Measurements from ENCODE around the gene RAPGEF2.

RAPGEF2 gene

DNA sequence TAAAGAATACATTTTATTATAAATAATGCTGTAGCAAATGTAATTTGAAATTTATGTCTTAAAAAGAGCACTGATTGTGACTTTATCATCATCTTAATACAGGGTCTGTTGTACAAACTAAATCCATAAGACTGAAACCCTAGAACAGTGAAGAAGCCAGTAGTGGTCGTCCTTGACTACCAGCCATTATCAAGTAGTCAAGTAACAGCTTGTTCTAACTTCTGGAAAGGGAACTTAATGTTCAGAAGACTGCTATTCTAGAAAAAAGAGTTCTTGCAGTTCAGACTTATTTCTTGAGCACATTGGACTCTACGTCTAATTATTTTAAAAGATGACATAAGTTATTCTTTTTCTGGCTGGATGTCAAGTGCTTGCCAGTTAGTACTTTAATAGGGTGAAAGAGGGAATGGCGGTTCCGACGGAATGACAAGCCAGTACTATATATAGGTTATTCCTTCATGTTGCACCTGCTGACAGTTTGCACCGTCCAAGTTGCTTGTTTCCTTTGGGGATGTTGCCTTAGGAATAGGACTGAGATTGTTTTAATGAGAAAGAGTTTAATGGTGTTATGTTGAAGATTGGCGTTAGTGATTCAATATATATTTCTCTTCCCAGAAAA, 109.9 kb downstream of the RAPGEF2 start:
- ChIA-PET POLR2A (no interaction called here), CTCF (interaction anchor here (1.0 kb wide), 2 partner anchors 8 to 10 kb away, joined by 3 read pairs; no protein-coding TSS in a partner anchor)
- no peak for DNase-seq (ENCODE audit: extremely low spot score)
- no peak for TF ChIP-seq NFRKB (IDR thresholded peaks at IDR 0.05)
- no peak for TF ChIP-seq CTBP1 (IDR thresholded peaks at IDR 0.05; ENCODE audit: borderline replicate concordance)
- no peak for TF ChIP-seq HDGF (IDR thresholded peaks at IDR 0.05; ENCODE audit: borderline replicate concordance)
- no peak for TF ChIP-seq BHLHE40 (IDR thresholded peaks at IDR 0.05; ENCODE audit: borderline replicate concordance)
- no peak for TF ChIP-seq ZNF384 (IDR thresholded peaks at IDR 0.05)
- TF ChIP-seq FOXM1 (IDR thresholded peaks at IDR 0.05; ENCODE audit: borderline replicate concordance) = no peak
- TF ChIP-seq, protein P1, sequence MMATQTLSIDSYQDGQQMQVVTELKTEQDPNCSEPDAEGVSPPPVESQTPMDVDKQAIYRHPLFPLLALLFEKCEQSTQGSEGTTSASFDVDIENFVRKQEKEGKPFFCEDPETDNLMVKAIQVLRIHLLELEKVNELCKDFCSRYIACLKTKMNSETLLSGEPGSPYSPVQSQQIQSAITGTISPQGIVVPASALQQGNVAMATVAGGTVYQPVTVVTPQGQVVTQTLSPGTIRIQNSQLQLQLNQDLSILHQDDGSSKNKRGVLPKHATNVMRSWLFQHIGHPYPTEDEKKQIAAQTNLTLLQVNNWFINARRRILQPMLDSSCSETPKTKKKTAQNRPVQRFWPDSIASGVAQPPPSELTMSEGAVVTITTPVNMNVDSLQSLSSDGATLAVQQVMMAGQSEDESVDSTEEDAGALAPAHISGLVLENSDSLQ (IDR thresholded peaks at IDR 0.05) = no peak
- TF ChIP-seq ARNT (IDR thresholded peaks at IDR 0.05) = no peak
- no peak for TF ChIP-seq L3MBTL2 (conservative IDR thresholded peaks at IDR 0.05)
- TF ChIP-seq ELF4 (IDR thresholded peaks at IDR 0.05) = no peak
- no peak for TF ChIP-seq LEF1 (IDR thresholded peaks at IDR 0.05; ENCODE audit: borderline replicate concordance)
- TF ChIP-seq SP1 (IDR thresholded peaks at IDR 0.05) = no peak
- TF ChIP-seq FOXK2 (IDR thresholded peaks at IDR 0.05) = no peak
- no peak for TF ChIP-seq SUZ12 (IDR thresholded peaks at IDR 0.05)
- TF ChIP-seq TARDBP (IDR thresholded peaks at IDR 0.05) = no peak
- TF ChIP-seq FOXA1 (IDR thresholded peaks at IDR 0.05) = no peak

DNA sequence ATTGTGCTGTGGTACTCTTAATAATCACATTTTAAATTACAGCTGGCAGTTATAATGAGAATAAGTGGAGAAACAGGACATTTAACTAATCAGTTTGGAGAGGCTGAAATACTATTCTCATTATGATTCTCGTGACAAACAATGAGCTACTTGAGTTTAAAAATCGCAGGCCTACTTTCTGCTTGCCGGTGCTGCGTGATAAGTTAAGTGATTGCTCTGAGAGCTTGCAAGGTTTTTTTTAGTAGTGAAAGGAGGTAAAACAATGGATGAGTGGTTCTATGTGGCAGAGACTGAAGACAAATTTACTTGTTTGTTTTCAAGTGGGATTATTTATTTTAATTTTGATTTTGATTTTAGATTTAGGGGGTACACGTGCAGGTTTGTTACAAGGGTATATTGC, 114.0 kb downstream of the RAPGEF2 start:
- TF ChIP-seq TARDBP (IDR thresholded peaks at IDR 0.05) (no peak), ARNT (IDR thresholded peaks at IDR 0.05) (no peak), FOXM1 (IDR thresholded peaks at IDR 0.05; ENCODE audit: borderline replicate concordance) (no peak), BHLHE40 (IDR thresholded peaks at IDR 0.05; ENCODE audit: borderline replicate concordance) (no peak), ELF4 (IDR thresholded peaks at IDR 0.05) (no peak), L3MBTL2 (conservative IDR thresholded peaks at IDR 0.05) (no peak), FOXA1 (IDR thresholded peaks at IDR 0.05) (no peak)
- TF ChIP-seq, protein P1 (IDR thresholded peaks at IDR 0.05) = no peak
- ChIA-PET POLR2A (no interaction called here), CTCF (no interaction called here)
- no peak for DNase-seq (ENCODE audit: extremely low spot score)

DNA sequence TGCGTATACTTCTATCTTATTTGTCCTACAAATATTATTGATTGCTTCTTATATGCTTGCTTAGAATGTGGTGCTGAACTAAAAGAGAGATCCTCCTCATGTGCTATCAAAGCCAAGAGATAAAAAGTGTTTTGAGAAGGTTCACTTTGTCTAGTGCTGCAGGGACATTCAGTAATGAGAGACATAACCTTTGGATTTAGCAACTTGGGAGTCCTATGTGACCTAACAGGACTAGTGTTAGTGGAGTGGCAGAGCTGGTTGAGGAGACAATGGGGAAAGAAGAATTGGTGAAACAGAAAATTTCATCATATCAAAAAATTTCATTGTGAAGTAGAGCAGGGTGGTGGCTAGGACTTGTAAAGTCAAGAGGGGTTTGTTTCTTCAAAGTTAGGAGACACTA, 117.0 kb downstream of the RAPGEF2 start:
- ChIA-PET POLR2A (no interaction called here), CTCF (interaction anchor here (0.7 kb wide), 1 partner anchor 21 kb away, joined by 3 read pairs; no protein-coding TSS in a partner anchor)
- TF ChIP-seq, protein P1 (IDR thresholded peaks at IDR 0.05) = no peak
- TF ChIP-seq FOXM1 (IDR thresholded peaks at IDR 0.05; ENCODE audit: borderline replicate concordance) = no peak
- no peak for TF ChIP-seq NFRKB (IDR thresholded peaks at IDR 0.05)
- no peak for TF ChIP-seq FOXA1 (IDR thresholded peaks at IDR 0.05)
- no peak for TF ChIP-seq ELF4 (IDR thresholded peaks at IDR 0.05)
- no peak for TF ChIP-seq HDGF (IDR thresholded peaks at IDR 0.05; ENCODE audit: borderline replicate concordance)
- TF ChIP-seq TARDBP (IDR thresholded peaks at IDR 0.05) = no peak
- TF ChIP-seq ZNF384 (IDR thresholded peaks at IDR 0.05) = no peak
- TF ChIP-seq L3MBTL2 (conservative IDR thresholded peaks at IDR 0.05) = no peak
- no peak for TF ChIP-seq ARNT (IDR thresholded peaks at IDR 0.05)
- TF ChIP-seq FOXK2 (IDR thresholded peaks at IDR 0.05) = no peak
- TF ChIP-seq SP1 (IDR thresholded peaks at IDR 0.05) = no peak
- TF ChIP-seq BHLHE40 (IDR thresholded peaks at IDR 0.05; ENCODE audit: borderline replicate concordance) = no peak
- no peak for TF ChIP-seq SUZ12 (IDR thresholded peaks at IDR 0.05)
- no peak for TF ChIP-seq LEF1 (IDR thresholded peaks at IDR 0.05; ENCODE audit: borderline replicate concordance)
- no peak for TF ChIP-seq CTBP1 (IDR thresholded peaks at IDR 0.05; ENCODE audit: borderline replicate concordance)
- DNase-seq (ENCODE audit: extremely low spot score) = no peak

DNA sequence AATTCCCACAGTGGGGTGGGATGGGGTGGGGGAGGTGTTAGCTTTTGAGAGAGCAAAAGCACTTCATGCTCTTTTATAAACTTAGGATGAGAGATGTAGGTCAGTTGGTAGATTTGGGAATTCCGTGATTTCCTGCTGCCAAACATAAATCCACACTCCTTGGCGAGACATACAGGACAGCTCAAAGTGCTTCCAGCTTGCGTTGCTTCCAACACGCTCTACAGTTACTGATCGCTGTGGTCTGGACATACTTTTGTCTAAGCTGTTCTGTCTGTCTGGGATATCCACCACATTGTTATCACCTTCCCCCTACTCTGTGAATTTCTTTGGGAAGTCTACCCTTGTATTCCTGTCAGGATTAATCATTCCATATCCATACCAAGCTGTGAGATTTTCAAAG, 117.5 kb downstream of the RAPGEF2 start:
- ChIA-PET CTCF (interaction anchor here (0.7 kb wide), 1 partner anchor 209 kb away, joined by 3 read pairs; no protein-coding TSS in a partner anchor), POLR2A (no interaction called here)

DNA sequence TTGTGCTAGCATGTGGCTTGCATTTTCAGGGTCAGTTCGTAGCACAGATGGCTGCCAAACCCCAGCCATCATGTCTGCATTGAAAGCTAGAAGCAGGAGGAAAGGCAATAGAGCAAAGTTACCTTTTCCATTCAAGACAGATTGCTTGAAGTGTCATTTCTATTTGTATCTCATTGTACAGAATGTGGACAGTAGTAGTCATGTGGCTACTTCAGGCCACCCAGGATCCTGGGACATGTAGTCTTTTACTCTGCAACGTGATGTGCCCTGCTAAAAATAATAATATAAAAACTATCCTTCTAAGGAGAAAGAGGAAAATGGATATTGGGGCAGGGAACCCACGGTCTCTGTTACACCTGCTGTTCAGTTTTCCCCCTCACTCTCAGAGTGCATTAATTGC, 118.4 kb downstream of the RAPGEF2 start:
- TF ChIP-seq ELF4 (IDR thresholded peaks at IDR 0.05) = no peak
- no peak for TF ChIP-seq L3MBTL2 (conservative IDR thresholded peaks at IDR 0.05)
- no peak for TF ChIP-seq ZNF384 (IDR thresholded peaks at IDR 0.05)
- TF ChIP-seq BHLHE40 (IDR thresholded peaks at IDR 0.05; ENCODE audit: borderline replicate concordance) = no peak
- TF ChIP-seq FOXA1 (IDR thresholded peaks at IDR 0.05) = no peak
- TF ChIP-seq LEF1 (IDR thresholded peaks at IDR 0.05; ENCODE audit: borderline replicate concordance) = no peak
- no peak for TF ChIP-seq SP1 (IDR thresholded peaks at IDR 0.05)
- TF ChIP-seq, protein P1 (IDR thresholded peaks at IDR 0.05) = no peak
- no peak for TF ChIP-seq SUZ12 (IDR thresholded peaks at IDR 0.05)
- no peak for TF ChIP-seq FOXM1 (IDR thresholded peaks at IDR 0.05; ENCODE audit: borderline replicate concordance)
- POLR2A ChIA-PET = no interaction called here
- CTCF ChIA-PET = no interaction called here
- DNase-seq (ENCODE audit: extremely low spot score) = no peak

More for the DNA sequence above, 117.5 kb downstream of the RAPGEF2 start:
- DNase-seq (ENCODE audit: extremely low spot score) = no peak
- TF ChIP-seq, protein P1 (IDR thresholded peaks at IDR 0.05) = no peak
- no peak for TF ChIP-seq FOXM1 (IDR thresholded peaks at IDR 0.05; ENCODE audit: borderline replicate concordance)
- no peak for TF ChIP-seq BHLHE40 (IDR thresholded peaks at IDR 0.05; ENCODE audit: borderline replicate concordance)
- no peak for TF ChIP-seq FOXA1 (IDR thresholded peaks at IDR 0.05)
- TF ChIP-seq ELF4 (IDR thresholded peaks at IDR 0.05) = no peak
- no peak for TF ChIP-seq SP1 (IDR thresholded peaks at IDR 0.05)
- TF ChIP-seq NFRKB (IDR thresholded peaks at IDR 0.05) = no peak
- no peak for TF ChIP-seq ARNT (IDR thresholded peaks at IDR 0.05)
- TF ChIP-seq FOXK2 (IDR thresholded peaks at IDR 0.05) = no peak
- TF ChIP-seq LEF1 (IDR thresholded peaks at IDR 0.05; ENCODE audit: borderline replicate concordance) = no peak
- TF ChIP-seq CTBP1 (IDR thresholded peaks at IDR 0.05; ENCODE audit: borderline replicate concordance) = no peak
- no peak for TF ChIP-seq TARDBP (IDR thresholded peaks at IDR 0.05)
- no peak for TF ChIP-seq ZNF384 (IDR thresholded peaks at IDR 0.05)
- no peak for TF ChIP-seq L3MBTL2 (conservative IDR thresholded peaks at IDR 0.05)
- TF ChIP-seq SUZ12 (IDR thresholded peaks at IDR 0.05) = no peak
- no peak for TF ChIP-seq HDGF (IDR thresholded peaks at IDR 0.05; ENCODE audit: borderline replicate concordance)
